NCI-H2196 (cell line): ENCODE data around the gene OR52B4.
"Not testable (repeated sequence)": the region's sequence is repeated elsewhere in the genome, so short reads cannot be mapped to it uniquely, and the experiment has no call there.

Experiments
- DNase-seq: peaks from one replicate; lab custom pipeline; 2025; ENCODE audit not compliant: unreplicated experiment; lab: John Stamatoyannopoulos, UW

OR52B4 gene

DNA sequence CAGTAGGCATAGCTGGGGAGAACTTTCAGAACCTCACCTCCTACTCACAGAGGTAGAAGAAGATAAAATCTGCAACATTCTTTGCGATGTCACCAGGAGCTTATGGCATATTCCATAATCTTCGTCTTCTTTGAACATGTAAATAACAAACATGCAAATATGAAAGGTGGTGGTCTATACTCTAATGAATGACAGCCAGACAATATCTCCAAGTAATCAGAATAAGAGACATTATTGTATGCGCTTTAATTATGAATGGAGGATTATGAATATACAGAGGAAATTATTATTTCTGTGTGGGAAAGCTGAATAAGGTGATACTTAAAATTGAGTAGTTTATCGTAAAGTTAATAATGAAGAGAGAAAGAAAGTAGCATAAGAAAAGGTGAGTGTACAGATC lies at the start of gene OR52B4:
Gene OR52B4, minus strand, starts transcription at position 101 of the 400 bp plus-strand sequence. Its CDS starts 91 bp downstream, at position 10.
- no peak for DNase-seq

DNA sequence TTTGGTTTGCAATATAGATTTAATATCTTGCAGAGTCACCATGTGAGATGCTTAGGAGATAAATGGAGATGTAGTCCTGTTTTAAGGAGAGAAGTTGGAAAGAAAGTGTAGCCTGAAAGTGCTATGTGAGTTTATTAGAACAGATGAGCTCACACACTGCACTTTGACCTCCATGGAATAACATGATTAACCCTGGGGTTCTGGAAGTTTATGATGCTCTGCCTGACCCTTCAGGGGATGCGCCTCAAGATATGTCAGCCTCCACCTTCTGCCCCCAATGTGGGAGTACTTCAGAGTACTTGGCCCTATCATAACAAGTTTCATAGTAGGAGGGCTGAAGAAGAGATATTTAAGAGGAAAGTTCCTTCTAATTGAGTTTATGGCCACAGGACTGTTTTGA lies 48.6 kb upstream of the OR52B4 start:
- DNase-seq, result no peak

DNA sequence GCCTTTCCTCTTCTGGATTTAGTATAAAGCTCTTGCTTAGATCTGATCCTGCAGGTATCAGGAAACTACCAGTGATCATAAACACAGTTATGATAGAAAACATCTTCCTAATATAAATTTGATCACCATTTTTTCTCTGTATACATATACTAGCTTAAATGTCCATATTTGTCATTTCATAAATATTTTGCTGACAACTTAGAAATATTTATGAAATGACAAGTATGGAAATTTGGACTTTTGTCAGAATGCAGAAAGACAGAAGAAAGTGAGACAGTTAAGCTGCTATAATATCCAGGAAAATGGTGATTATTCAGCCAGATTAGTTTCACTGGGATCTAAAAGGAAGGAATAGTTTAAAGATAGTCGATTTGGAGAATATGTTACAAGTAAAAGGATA lies 48.1 kb upstream of the OR52B4 start:
- DNase-seq, result no peak

DNA sequence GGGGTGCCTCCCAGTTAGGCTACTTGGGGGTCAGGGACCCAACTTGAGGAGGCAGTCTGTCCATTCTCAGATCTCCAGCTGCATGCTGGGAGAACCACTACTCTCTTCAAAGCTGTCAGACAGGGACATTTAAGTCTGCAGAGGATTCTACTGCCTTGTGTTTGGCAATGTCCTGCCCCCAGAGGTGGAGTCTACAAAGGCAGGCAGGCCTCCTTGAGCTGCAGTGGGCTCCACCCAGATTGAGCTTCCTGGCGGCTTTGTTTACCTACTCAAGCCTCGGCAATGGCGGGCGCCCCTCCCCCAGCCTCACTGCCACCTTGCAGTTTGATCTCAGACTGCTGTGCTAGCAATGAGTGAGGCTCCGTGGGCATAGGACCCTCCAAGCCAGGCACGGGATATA lies 38.0 kb upstream of the OR52B4 start:
- DNase-seq, result not testable (repeated sequence)

DNA sequence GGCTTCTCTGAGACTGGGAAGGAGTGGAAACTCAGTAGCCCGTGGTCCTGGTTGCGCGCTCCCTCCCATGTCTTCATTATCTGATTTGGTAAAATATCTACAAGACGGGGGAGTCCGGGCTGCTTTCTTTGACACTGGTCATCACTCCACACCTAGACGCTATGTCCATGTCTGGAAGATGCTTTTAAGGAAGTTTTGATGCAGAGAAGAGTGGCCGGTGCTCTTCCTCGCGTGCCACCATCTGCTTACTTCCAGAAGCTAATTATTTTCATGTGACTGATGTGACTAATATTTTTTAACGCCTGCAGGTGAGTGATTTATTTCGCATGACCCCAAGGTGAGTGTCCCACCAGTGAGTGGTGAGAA lies 25.7 kb upstream of the OR52B4 start:
- no peak for DNase-seq

DNA sequence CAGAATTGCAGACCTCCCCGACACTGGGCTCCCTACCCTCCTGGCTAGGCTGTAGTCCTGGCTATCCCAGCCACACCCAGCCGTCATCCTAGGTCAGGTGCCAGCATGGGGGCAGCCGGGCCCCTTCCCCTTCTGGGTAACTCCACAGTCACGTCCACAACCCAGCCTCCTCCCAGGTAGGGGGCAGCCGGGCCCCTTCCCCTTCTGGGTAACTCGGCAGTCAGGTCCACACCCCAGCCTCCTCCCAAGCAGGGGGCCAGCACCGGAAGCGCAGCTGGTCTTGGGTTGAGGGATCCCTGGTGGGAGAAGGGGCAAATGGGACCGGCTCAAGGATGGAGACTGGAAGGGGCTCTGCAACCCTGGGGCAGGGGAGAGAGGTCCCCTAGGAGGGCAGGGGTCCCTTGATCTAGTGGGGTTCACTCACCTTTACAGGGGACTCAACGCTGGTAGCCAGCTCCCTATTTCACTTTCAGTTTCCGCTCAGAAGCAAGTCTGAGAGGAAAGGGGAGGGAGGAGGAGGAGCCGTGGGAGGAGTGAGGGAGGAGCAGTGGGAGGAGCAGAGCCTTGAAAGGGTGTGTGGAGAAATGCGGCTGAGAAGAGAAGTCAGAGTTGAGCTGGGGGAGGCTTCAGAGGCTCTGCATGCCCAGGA lies 25.1 kb upstream of the OR52B4 start, which contains the start of gene TRIM21:
Gene TRIM21, minus strand, starts transcription at position 494 of the 649 bp plus-strand sequence. CDS start 3,293 bp downstream, outside the sequence.
- DNase-seq, result peak; percentile 83

DNA sequence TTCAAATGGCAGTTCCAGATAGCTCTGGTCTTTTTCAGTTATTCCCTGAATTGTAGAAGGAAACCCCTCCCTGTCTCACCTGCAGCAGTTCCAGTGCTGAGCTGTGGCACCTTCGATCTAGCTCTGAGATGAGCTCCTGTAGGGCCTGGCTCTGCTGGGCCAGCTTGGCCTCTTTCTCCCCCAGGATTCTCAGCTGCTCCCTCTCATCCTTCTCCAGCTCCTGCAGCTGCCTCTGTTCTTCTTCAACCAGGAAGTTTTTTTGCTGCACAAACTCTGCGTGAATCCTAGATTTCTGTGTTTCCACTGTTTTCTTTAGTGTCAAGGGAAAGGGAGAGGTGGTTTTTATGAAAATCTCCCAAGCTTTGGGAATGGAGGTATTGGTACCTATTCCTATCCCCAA lies 20.0 kb upstream of the OR52B4 start:
- DNase-seq, result no peak

DNA sequence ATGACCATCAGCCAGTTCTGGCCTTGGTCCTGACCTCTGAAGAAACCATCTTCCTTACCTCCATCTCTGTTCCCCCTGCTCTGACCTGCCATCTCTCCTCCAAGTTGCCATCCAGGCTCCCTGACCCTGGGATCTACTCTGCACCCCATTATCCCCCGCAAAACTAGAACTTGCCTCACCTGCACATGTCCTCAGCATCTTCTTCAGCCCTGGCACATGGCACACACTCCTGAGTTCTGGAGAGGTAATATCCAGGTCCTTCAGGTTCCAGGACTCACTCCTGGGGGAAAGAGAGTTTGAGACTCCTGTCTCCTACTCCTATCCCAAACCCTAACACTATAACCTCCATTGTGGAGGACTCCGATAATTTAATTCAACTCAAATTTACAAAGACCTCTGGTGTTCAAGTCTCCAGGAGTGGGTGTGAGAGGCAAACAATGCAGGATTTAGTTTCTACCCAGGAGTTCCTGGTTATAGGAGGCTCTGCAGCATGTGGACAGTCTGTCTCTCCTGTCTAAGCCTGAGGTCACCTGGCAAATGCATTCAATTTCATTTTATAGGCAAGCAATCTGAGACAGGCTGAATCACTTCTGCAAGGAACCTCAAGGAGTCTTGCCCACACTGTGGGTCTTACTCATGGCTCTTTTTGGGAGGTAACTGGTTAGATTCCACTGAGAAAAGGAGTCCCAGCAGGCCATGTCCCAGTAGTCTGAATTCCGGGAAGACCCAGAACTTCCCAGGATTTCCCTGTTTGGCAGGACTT lies 18.0 kb upstream of the OR52B4 start:
- no peak for DNase-seq

DNA sequence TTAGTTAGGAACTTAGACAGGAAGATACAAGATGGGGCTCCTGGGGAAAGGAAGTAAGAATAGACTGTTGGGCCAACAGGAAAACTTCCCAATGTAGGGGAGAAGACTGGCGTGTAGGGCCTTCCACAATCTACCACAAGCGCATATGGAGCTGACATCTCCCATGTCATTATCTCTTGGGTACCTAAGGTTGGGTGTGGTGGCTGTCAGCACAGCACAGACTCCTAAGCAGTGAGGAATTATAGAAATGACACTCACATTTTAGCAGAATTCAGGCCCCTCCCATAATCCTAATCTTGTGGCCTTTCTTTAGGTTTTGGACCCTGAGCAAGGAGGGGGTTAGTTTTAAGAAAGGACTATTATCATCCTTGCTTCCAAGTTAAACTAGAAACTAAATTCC lies 13.7 kb upstream of the OR52B4 start:
- DNase-seq, result no peak

DNA sequence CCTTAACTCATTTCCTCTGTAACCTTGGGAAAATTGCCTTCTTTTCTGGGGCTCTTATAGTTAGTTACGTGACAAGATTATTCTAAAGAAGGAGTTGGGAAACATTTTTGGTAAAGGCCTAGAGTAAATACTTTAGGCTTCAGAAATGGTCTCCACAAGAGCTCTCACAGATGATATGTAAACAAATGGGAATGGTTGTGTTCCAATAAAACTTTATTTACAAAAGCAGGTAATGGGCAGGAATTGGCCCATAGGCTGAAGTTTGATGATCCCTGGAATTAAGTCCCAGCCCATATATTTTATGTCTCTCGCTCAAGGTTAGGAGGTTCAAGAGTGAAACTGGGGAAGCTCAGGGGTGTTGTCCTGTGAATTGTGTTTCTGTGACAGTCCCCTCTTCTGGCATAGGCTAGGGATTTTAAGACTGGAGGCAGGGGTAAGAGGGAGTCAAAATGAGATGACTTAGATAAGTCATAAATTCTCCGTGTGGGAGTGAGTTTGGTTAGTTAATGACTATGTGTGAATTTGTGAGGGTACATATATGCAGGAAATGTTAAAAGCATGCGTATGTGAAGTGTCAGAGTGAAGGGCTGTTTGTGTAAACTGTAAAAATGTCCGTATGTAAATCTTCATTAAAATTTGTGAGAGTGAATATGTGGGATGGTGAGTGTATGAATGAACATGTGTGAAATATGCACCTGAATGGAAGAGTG lies 7.4 kb upstream of the OR52B4 start:
- DNase-seq, result no peak

DNA sequence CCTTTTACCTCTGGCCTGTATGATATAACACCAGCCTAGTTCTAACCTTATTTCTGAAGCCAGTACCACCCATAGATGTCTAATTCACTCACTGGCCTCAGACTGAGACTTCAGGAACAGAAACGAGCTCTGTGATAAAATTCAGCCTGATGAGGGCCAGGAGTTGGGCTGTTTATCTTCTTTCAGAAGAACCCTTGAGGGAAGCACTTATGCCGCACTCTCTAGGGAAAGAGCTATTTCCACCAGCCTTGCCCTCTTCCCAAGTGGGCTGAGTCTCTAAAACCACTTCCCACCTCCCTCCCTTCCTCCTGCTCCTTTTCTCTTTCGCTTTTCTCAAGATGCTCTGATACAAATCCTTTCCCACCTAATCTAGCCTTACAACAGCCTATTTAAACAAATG lies 2.0 kb upstream of the OR52B4 start:
- no peak for DNase-seq

DNA sequence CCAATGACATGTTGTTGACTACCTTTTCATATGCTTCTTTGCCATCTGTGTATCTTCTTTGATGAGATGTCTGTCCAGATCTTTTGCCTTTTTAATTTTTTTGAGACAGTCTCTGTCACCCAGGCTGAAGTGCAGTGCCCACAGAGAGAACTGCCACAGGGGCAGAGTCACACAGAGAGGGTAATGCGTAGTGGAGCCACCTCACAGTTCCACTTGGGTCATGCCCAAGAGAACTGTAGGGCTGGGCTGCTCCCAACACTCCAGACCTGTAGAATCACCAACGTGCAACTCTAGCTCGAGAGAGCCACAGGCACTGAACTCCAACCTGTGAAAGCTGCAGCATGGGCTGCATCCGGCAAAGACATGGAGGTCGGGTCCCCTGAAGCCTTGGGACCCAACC lies 20.0 kb downstream of the OR52B4 start:
- not testable (repeated sequence) for DNase-seq

DNA sequence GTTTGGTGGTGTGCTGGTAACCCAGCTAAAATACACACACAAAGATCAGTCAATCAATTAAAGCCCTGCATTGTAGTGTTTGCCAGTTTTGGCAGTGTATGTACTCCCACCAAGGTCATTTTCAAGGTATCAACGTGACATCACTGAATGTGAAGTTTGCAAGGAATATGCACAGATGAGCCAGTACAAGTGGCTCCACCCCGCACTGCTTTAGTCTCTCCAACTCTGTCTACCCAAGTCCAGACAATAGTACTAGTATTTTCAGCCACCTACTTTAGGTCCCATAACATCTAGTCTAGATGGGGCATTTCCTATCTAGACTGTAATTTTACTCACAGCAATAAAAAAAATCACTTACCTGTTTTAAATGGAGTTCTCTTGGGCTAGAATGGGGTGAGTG lies 22.8 kb downstream of the OR52B4 start:
- not testable (repeated sequence) for DNase-seq

DNA sequence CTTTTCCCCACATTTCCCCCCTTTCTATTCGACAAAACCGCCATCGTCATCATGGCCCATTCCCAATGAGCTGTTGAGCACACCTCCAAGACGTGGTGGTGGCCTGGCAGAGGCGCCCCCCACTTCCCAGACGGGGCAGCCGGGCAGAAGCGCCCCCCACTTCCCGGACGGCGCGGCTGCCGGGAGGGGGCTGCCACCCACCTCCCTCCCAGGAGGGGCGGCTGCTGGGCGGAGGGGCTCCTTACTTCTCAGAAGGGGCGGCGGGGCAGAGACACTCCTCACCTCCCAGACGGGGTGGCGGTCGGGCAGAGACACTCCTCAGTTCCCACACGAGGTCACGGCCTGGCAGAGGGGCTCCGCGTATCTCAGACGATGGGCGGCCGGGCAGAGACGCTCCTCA lies 33.8 kb downstream of the OR52B4 start:
- not testable (repeated sequence) for DNase-seq
